Medulla oblongata (tissue), 1 donor: Measurements from ENCODE around the gene PTPA.
"Not testable (repeated sequence)": the region's sequence is repeated elsewhere in the genome, so short reads cannot be mapped to it uniquely, and the experiment has no call there.

Experiments
- DNase-seq: peaks from one replicate; pipeline ENCODE4 v3.0.0-alpha.2; 2015; ENCODE audit errors: extremely low spot score

The PTPA gene

GRCh38 chr9:129108805-129109536 is 2.2 kb upstream of the PTPA start:
- DNase-seq, result no peak

- DNase-seq, result no peak
These were observed 1.7 kb upstream of the PTPA start for GRCh38 chr9:129109537-129109903.

GRCh38 chr9:129109952-129110739 is 1.1 kb upstream of the PTPA start:
- no peak for DNase-seq

- DNase-seq, result peak; percentile 37
These were observed 425 bp downstream of the PTPA start for GRCh38 chr9:129111528-129112151.

- not testable (repeated sequence) for DNase-seq
These were observed 1.3 kb downstream of the PTPA start for GRCh38 chr9:129112526-129112925.

GRCh38 chr9:129113645-129114304 is 2.6 kb downstream of the PTPA start:
- peak; percentile 39 for DNase-seq

GRCh38 chr9:129118799-129119198 is 7.6 kb downstream of the PTPA start:
- DNase-seq, result no peak

- peak; percentile 72 for DNase-seq
These were observed 10.3 kb downstream of the PTPA start for GRCh38 chr9:129121483-129121882.

GRCh38 chr9:129122133-129122532 is 10.9 kb downstream of the PTPA start:
- no peak for DNase-seq

- not testable (repeated sequence) for DNase-seq
These were observed 11.8 kb downstream of the PTPA start for GRCh38 chr9:129122976-129123375.

- no peak for DNase-seq
These were observed 13.4 kb downstream of the PTPA start for GRCh38 chr9:129124506-129125069.

- no peak for DNase-seq
These were observed 14.3 kb downstream of the PTPA start for GRCh38 chr9:129125478-129125877.

- DNase-seq, result peak; percentile 62
These were observed 15.8 kb downstream of the PTPA start for GRCh38 chr9:129126749-129127618.

GRCh38 chr9:129128689-129129088 is 17.5 kb downstream of the PTPA start:
- DNase-seq, result no peak

- not testable (repeated sequence) for DNase-seq
These were observed 19.1 kb downstream of the PTPA start for GRCh38 chr9:129130271-129130670.

GRCh38 chr9:129130791-129131190 is 19.6 kb downstream of the PTPA start:
- no peak for DNase-seq

- DNase-seq, result peak; percentile 69
These were observed 20.3 kb downstream of the PTPA start for GRCh38 chr9:129131300-129132145.

- no peak for DNase-seq
These were observed 21.9 kb downstream of the PTPA start for GRCh38 chr9:129133082-129133481.

- DNase-seq, result no peak
These were observed 24.3 kb downstream of the PTPA start for GRCh38 chr9:129135476-129135875.
